ENCODE results near the gene DPY19L1. TPM values are rescaled to one million over a fixed set of nuclear protein-coding genes. Genes with fewer than 3 reads are reported as not detected.

The DPY19L1 gene
- 41.0 and 57.3 TPM in 2 replicates for total RNA-seq

GRCh38 chr7:35037211-35037525 is at the start of gene DPY19L1:
DPY19L1 (minus strand) TSS chr7:35037485; CDS start chr7:35037394, 91 bp downstream.

Other genes starting within 250 kb of the DPY19L1 start
- 49.5 and 54.4 TPM in 2 replicates for gene TBX20, start 216.6 kb upstream of the DPY19L1 start, total RNA-seq